ENCODE results near the gene EIF2S1. TPM values are rescaled to one million over a fixed set of nuclear protein-coding genes. Genes with fewer than 3 reads are reported as not detected.
"Not testable (repeated sequence)": the region's sequence is repeated elsewhere in the genome, so short reads cannot be mapped to it uniquely, and the experiment has no call there.

EIF2S1 gene
- total RNA-seq, 1 donor from 2014 or later = 128 TPM

DNA sequence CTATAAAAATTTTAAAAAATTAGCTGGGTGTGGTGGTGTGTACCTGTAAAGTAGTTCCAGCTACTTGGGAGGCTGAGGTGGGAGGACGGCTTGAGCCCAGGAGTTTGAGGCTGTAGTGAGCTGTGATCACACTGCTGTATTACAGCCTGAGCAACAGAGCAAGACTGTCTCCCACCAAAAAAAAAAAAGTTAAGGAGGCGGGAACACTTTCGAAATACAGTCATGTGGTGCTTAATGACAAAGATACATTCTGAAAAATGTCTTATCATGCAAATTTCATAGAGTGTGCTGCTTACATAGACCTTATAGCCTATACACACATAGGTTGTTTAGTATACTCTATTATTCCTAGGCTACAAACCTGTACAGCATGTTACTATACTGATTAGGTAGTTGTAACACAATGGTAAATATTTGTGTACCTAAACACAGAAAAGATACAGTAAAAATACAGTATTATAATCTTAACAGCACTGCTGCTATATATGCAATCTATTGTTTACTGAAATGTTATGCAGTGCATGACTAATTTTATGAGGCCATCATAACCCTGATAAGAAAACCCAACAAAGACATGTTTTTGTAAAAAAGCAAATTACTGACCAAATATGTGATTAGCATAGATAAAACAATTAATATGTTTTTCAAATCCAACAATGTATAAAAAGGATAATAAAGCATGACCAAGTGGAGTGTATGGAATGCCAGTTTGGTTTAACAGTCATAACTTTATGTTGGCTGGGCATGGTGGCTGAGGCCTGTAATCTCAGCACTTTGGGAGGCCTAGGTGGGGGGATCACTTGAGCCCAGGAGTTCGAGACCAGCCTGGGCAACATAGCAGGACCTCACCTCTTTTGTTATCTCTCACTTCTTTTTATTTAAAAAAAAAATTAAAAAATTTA, 11.4 kb downstream of the EIF2S1 start:
- DNase-seq (ENCODE audit: low spot score in 2 of 2) = no peak
- no peak for FAIRE-seq

- DNase-seq (ENCODE audit: low spot score in 2 of 2) (no peak), FAIRE-seq (no peak)
These were observed 12.7 kb downstream of the EIF2S1 start for GRCh38 chr14:67372833-67373232.

DNA sequence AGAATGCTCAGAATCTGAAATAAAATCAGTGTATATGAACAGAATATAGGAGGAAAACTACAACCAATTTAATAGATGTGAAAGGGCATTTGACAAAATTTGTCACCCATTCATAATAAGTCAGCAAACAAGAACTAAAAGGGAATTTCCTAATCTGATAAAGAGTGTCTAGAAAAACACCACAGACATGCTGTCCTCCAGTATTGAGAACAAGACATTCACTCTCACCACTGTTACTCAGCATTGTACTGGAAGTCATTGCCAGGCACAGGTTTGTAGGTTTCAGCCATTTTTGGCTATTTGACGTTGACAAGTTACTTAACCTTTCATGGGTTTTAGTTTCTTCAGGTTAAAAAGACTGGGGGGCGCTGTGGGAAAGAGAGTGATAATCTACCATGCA, 13.2 kb downstream of the EIF2S1 start:
- FAIRE-seq (no peak), DNase-seq (ENCODE audit: low spot score in 2 of 2) (no peak)

DNA sequence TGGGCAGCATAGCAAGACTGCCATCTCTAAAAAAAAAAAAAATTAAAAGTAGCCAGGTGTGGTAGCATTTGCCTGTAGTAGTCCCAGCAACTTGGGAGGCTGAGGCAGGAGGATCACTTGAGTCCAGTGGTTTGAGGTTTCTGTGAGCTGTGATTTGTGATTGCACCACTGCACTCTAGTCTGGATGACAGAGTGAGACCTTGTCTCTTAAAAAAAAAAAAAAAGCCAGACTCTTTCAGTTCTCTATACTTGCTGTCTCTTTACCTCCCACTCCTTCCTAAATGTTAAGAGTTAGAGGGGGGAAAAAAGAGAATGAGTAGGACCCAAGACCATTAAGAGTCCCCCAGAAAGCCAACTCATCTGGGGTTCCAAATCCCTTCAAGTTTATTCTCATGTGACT, 17.8 kb downstream of the EIF2S1 start:
- FAIRE-seq = no peak
- DNase-seq (ENCODE audit: low spot score in 2 of 2) = no peak

DNA sequence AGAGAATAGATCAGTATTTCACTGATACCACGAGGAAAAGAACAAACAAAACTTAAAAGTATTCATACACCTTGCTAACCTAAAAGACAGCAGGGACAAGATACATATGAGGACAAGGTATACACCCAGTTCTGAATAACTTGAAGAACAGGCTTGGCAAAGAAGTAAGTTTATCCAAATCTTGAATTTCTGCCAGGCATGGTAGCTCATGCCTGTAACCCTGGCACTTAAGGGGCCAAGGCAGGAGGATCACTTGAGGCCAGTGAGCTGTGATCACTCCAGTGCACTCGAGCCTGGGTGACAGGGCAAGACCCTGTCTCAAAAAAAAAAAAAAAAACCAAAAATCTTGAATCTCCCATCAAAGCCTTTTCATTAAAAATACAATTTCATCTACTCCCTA, 25.0 kb downstream of the EIF2S1 start:
- FAIRE-seq (no peak), DNase-seq (ENCODE audit: low spot score in 2 of 2) (no peak)

GRCh38 chr14:67385618-67386017, 25.5 kb downstream of the EIF2S1 start:
- DNase-seq (ENCODE audit: low spot score in 2 of 2) (no peak), FAIRE-seq (no peak)

GRCh38 chr14:67387195-67387594, 27.1 kb downstream of the EIF2S1 start:
- no peak for FAIRE-seq
- no peak for DNase-seq (ENCODE audit: low spot score in 2 of 2)

DNA sequence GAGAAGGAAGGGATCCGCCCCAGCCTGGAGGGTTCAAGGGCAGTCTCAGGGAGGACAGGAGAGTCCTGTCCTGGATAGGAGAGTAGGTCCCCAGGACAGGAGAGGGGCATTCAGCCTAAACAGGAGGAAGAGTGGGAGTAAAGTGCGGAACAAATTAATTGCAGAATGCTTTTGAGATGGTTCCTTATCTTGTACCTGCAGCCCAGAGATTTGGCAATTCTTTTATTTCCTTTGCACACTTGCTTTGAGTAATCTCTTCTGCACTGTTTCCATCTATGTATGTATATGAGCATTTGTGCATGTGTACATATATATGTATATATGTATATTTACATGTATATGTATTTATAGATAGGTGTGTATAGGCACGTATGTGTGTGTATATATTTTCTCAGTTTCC, 29.1 kb downstream of the EIF2S1 start:
- DNase-seq (ENCODE audit: low spot score in 2 of 2) = no peak
- no peak for FAIRE-seq

DNA sequence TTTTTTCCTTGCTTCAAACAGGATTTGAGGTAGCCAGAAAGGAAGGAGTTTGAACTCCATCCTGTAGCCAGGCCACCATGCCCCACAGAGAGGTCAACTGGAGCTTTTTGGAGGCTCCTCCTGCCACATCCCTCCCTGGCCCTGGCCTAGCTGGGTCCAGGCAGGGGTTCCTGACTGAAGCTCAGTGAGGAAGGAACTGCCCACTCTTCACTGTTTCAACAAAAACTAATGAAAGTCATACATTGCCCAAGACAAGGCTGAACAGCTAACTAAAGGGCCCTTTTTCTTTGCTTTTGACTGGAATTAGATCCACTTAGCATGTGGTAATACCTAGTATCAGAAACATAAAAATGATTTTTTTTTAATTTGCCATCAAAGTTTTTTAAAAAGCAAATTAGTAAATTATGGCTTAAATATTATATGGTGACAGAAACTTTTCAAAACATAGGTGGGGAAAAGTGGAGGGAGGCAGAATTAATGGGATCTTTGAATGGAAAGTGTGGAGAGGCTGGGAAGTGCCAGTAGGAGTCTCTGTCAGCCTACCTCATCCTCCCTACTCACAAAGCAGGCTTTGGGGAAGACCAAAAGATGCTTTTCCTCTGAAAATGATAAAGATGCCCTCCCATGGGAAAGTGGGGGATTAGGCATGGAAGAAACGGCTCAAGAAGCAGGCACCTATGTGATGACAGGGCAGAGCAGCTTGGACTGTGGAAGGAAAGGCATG, 29.8 kb downstream of the EIF2S1 start:
- no peak for DNase-seq (ENCODE audit: low spot score in 2 of 2)
- no peak for FAIRE-seq

DNA sequence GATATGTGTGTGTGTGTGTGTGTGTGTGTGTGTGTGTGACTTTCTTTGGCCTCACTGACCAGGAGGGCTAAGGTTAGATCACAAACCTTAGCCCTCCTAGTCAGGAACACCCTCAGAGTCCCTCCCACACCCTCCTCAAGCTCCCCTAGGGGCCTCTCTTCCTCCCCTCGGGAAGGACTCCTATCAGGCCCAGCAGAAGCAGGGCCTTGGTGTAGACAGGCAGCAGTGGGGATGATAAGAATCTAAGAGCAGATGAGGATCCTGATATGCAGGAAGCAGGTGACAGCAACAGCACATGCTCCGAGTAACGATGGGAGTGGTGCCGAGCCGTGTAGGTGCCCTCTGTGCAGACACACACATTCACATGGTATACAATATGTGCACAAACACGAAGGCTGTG, 31.1 kb downstream of the EIF2S1 start:
- FAIRE-seq (no peak), DNase-seq (ENCODE audit: low spot score in 2 of 2) (no peak)

GRCh38 chr14:67392123-67392522, 32.0 kb downstream of the EIF2S1 start:
- no peak for FAIRE-seq

GRCh38 chr14:67392800-67393199, 32.7 kb downstream of the EIF2S1 start:
- no peak for DNase-seq (ENCODE audit: low spot score in 2 of 2)
- FAIRE-seq = no peak

More at GRCh38 chr14:67392123-67392522, 32.0 kb downstream of the EIF2S1 start:
- DNase-seq (ENCODE audit: low spot score in 2 of 2) = no peak

GRCh38 chr14:67393689-67394088, 33.6 kb downstream of the EIF2S1 start:
- no peak for DNase-seq (ENCODE audit: low spot score in 2 of 2)
- FAIRE-seq = no peak

- no peak for FAIRE-seq
- no peak for DNase-seq (ENCODE audit: low spot score in 2 of 2)
These were observed 35.2 kb downstream of the EIF2S1 start for GRCh38 chr14:67395086-67395875.

DNA sequence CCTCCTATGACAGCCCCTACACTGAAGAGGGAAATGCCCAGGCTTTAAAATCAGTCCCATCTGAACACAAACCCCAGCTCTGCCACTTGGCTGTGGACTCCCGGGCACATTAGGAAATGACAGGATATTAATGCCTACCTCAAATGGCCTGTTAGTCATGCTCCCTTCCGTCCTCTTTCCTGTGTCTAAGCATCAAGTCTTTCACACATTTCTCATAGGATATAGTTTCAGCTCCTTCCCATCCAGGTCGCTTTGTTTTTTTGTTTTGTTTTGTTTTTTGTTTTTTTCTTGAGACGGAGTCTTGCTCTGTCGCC, 35.7 kb downstream of the EIF2S1 start:
- no peak for FAIRE-seq
- no peak for DNase-seq (ENCODE audit: low spot score in 2 of 2)

- no peak for FAIRE-seq
- DNase-seq (ENCODE audit: low spot score in 2 of 2) = no peak
These were observed 36.3 kb downstream of the EIF2S1 start for GRCh38 chr14:67396381-67396970.

- DNase-seq (ENCODE audit: low spot score in 2 of 2) (no peak), FAIRE-seq (no peak)
These were observed 37.4 kb downstream of the EIF2S1 start for GRCh38 chr14:67397536-67397935.

DNA sequence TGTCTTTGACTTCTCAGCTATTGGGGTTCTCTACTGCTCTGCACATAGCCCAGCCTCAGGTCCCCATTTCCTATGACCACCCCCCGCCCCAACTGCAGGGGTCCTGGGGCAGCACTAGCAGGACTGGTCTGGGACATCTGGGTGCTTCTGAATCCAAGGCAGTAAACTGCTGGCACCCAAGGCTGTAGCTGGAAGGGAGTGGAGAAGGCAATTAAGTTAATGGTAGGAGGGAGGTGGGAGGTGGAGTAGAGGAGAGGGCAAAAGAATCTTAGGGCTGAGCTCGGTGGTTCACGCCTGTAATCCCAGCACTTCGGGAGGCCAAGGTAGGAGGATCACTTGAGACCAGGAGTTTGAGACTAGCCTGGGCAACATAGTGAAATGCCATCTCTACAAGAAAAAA, 40.3 kb downstream of the EIF2S1 start:
- FAIRE-seq (no peak), DNase-seq (ENCODE audit: low spot score in 2 of 2) (no peak)

DNA sequence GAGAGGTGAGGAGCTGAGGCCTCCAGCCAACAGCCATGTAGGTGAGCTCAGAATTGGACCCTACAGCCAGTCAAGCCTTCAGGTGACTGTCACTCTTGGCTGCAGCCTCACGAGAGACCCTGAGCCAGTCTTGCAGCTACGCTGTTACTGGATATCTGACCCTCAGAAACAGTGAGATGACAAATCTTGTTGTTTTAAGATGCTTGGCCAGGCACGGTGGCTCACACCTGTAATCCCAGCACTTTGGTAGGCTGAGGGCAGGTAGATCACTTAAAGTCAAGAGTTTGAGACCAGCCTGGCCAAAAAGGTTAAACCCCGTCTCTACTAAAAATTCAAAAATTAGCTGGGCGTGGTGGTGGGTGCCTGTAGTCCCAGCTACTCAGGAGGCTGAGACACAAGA, 45.6 kb downstream of the EIF2S1 start:
- FAIRE-seq = no peak

DNA sequence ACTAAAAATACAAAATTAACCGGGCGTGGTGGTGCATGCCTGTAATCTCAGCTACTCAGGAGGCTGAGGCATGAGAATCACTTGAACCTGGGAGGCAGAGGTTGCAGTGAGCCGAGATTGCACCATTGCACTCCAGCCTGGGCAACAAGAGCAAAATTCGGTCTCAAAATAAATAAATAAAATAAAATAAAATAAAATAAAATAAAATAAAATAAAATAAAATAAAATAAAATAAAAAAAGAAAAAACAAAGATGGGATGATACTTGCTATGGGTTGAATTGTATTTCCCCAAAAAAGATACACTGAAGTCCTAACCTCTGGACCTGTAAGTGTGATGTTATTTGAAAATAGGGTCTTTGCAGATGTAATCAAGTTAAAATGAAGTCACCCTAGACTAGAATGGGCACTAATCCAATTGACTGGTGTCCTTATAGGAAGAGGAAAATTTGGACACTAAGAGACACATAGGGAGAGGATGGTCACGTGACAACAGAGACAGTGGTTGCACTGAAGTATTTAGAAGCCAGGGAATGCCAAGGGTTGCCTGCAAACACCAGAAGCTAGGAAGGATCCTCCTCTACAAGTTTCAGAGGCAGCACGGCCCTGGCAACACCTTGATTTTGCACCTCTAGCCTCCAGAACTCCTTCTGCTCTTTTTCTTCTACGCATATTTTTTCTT, 48.1 kb downstream of the EIF2S1 start:
- not testable (repeated sequence) for FAIRE-seq; DNase-seq (ENCODE audit: low spot score in 2 of 2)

More for the DNA sequence above, 45.6 kb downstream of the EIF2S1 start:
- DNase-seq (ENCODE audit: low spot score in 2 of 2) = no peak
